Measurements from ENCODE around the gene ST3GAL4. TPM values are rescaled to one million over a fixed set of nuclear protein-coding genes. Genes with fewer than 3 reads are reported as not detected.

Gene ST3GAL4
- total RNA-seq, 2 experiments from 2014 or later, result 1.6 TPM

DNA sequence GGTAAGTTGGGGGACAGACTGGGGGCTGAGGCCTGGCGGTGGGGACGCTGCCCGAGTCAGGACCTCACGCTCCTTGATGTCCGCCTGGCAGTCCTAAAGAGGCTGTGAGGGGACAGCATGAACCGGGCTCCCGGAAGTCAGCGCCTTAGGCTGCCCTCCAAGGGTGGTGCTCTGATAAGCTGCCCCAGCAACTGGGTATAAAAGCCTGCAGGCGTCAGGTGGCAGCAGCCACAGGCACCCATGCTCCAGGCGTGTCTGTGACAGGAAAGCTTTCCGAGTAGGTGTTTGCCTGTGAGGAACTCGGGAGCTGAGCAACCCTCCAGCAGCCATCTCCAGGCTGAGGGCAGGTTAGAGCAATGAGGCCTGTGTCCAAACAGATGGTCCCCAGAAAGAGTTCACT, 53.0 kb downstream of the ST3GAL4 start:
- POLR2A ChIA-PET, result no interaction called here
- no peak overlapping the region for H3K4me3 Mint-ChIP-seq
- Histone ChIP-seq H3K36me3 (ENCODE audit: insufficient read depth, low read length) (no peaks in the 10 kb centered on the region), H3K27ac (ENCODE audit: low read depth in 1 of 2, low read length in 2 of 2) (no peak overlapping the region), H3K4me1 (ENCODE audit: insufficient read depth, low read length) (no peaks in the 10 kb centered on the region), H3K4me3 (ENCODE audit: low read length) (no peak overlapping the region), H3K27me3 (ENCODE audit: control insufficient read depth in 1 of 2, insufficient read depth in 2 of 2, low read length in 2 of 2) (no peaks in the 10 kb centered on the region), H3K9me3 (ENCODE audit: control insufficient read depth in 1 of 2, insufficient read depth in 1 of 2, low read length in 2 of 2) (no peaks in the 10 kb centered on the region)
- CTCF ChIA-PET, result no interaction called here
- intact Hi-C loops (cut with DNase I, micrococcal nuclease), result no loop called here
- H3K27ac Mint-ChIP-seq, result no peak overlapping the region
- H3K9me3 Mint-ChIP-seq, result no peaks in the 10 kb centered on the region
- no peaks in the 10 kb centered on the region for H3K27me3 Mint-ChIP-seq
- no peaks in the 10 kb centered on the region for H3K36me3 Mint-ChIP-seq (ENCODE audit: low read depth)
- ATAC-seq (ENCODE audit: poor library complexity), result no peak
- H3K4me1 Mint-ChIP-seq (ENCODE audit: low read depth), result no peaks in the 10 kb centered on the region
- no peak for DNase-seq
- TF ChIP-seq CTCF (IDR thresholded peaks at IDR 0.05), result no peak

DNA sequence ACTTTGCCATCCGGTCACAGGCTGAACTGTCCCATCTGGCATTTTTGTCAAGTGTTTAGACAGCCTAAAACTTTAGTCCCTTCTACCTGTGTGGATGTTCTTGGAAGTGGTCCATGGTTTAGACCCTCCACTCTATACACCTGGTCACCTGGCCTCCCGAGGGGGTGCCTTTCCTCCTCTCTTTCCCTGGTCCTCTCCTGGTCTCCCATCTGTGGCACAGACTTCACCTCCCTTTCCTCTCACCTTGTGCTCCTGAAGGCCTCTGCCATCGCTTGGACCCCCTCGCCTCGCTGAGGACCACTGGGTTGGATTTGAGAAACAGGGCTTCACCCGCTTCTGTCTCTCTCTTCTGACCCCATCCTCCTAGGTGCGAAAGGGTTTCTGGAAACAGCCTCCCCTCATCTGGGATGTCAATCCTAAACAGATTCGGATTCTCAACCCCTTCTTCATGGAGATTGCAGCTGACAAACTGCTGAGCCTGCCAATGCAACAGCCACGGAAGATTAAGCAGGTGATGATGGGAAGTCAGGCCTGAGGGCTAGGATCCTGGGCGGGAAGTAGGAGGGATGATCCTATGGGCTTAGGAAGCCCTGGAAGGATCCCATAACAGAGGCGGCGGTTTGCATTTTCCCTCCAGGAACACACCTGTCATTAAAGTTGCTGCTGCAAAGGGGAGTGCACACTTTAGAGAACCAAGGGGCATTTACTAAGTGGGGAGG, 53.6 kb downstream of the ST3GAL4 start:
- H3K9me3 Mint-ChIP-seq, result no peaks in the 10 kb centered on the region
- ChIA-PET POLR2A (no interaction called here), CTCF (no interaction called here)
- H3K27ac Mint-ChIP-seq, result no peak overlapping the region
- no peaks in the 10 kb centered on the region for H3K36me3 Mint-ChIP-seq (ENCODE audit: low read depth)
- no peak overlapping the region for H3K4me3 Mint-ChIP-seq
- ATAC-seq (ENCODE audit: poor library complexity) (no peak), DNase-seq (no peak)
- Histone ChIP-seq H3K4me1 (ENCODE audit: insufficient read depth, low read length) (no peaks in the 10 kb centered on the region), H3K27ac (ENCODE audit: low read depth in 1 of 2, low read length in 2 of 2) (no peak overlapping the region), H3K9me3 (ENCODE audit: control insufficient read depth in 1 of 2, insufficient read depth in 1 of 2, low read length in 2 of 2) (no peaks in the 10 kb centered on the region), H3K27me3 (ENCODE audit: control insufficient read depth in 1 of 2, insufficient read depth in 2 of 2, low read length in 2 of 2) (no peaks in the 10 kb centered on the region), H3K4me3 (ENCODE audit: low read length) (no peak overlapping the region), H3K36me3 (ENCODE audit: insufficient read depth, low read length) (no peaks in the 10 kb centered on the region)
- no peak for TF ChIP-seq CTCF (IDR thresholded peaks at IDR 0.05)
- H3K27me3 Mint-ChIP-seq, result no peaks in the 10 kb centered on the region
- intact Hi-C loops (cut with DNase I, micrococcal nuclease), result no loop called here
- no peaks in the 10 kb centered on the region for H3K4me1 Mint-ChIP-seq (ENCODE audit: low read depth)

GRCh38 chr11:126409620-126409985, 54.1 kb downstream of the ST3GAL4 start:
- CTCF ChIA-PET, result no interaction called here
- H3K9me3 Mint-ChIP-seq, result no peaks in the 10 kb centered on the region
- POLR2A ChIA-PET, result no interaction called here

More at GRCh38 chr11:126409620-126409985, 54.1 kb downstream of the ST3GAL4 start:
- Mint-ChIP-seq H3K27me3 (no peaks in the 10 kb centered on the region), H3K4me3 (no peak overlapping the region), H3K36me3 (ENCODE audit: low read depth) (no peaks in the 10 kb centered on the region), H3K27ac (no peak overlapping the region), H3K4me1 (ENCODE audit: low read depth) (no peaks in the 10 kb centered on the region)
- Histone ChIP-seq H3K4me3 (ENCODE audit: low read length) (no peak overlapping the region), H3K36me3 (ENCODE audit: insufficient read depth, low read length) (no peaks in the 10 kb centered on the region), H3K27ac (ENCODE audit: low read depth in 1 of 2, low read length in 2 of 2) (no peak overlapping the region), H3K4me1 (ENCODE audit: insufficient read depth, low read length) (no peaks in the 10 kb centered on the region), H3K9me3 (ENCODE audit: control insufficient read depth in 1 of 2, insufficient read depth in 1 of 2, low read length in 2 of 2) (no peaks in the 10 kb centered on the region), H3K27me3 (ENCODE audit: control insufficient read depth in 1 of 2, insufficient read depth in 2 of 2, low read length in 2 of 2) (no peaks in the 10 kb centered on the region)
- DNase-seq (no peak), ATAC-seq (ENCODE audit: poor library complexity) (no peak)
- intact Hi-C loops (cut with DNase I, micrococcal nuclease), result no loop called here
- TF ChIP-seq CTCF (IDR thresholded peaks at IDR 0.05), result no peak
